Gastrocnemius medialis (tissue), 4 donors: ENCODE data around the gene GALNT16. TPM values are rescaled to one million over a fixed set of nuclear protein-coding genes. Genes with fewer than 3 reads are reported as not detected.

Source experiments
- ATAC-seq, 2 donors: fragments of 150-250 bp; one replicate each; pipeline ENCODE4 v1.9.1; 2016
- DNase-seq, 2 donors: peaks; one replicate each; pipeline ENCODE4 v3.0.0-alpha.2; 2019
- H3K27ac ChIP-seq, 4 donors: fragments of 200-600 bp; sonication (generic); 1 replicate in 1 of 4; 2 replicates in 3 of 4; pipeline ENCODE4 v1.5.1; 2016 to 2018; ENCODE audit warnings: mild to moderate bottlenecking in 2 of 4, moderate library complexity in 1 of 4
- H3K27me3 ChIP-seq, 3 donors: fragments of 200-600 bp; sonication (generic) in 2 of 3; 1 replicate in 1 of 3; 2 replicates in 2 of 3; pipeline versions ENCODE4 v1.5.1 to v1.6.0; 2016 to 2019; ENCODE audit warnings: mild to moderate bottlenecking in 1 of 3, moderate library complexity in 1 of 3
- H3K36me3 ChIP-seq, 2 donors: fragments of 200-600 bp; sonication (generic) in 1 of 2; one replicate each; pipeline ENCODE4 v1.5.1; 2017 to 2018
- H3K4me1 ChIP-seq, 2 donors: fragments of 200-600 bp; sonication (generic) in 1 of 2; one replicate each; pipeline ENCODE4 v1.5.1; 2016 to 2017; ENCODE audit warnings: mild to moderate bottlenecking in 2 of 2
- H3K4me3 ChIP-seq, 4 donors: fragments of 200-600 bp; sonication (generic) in 3 of 4; 1 replicate in 1 of 4; 2 replicates in 3 of 4; pipeline ENCODE4 v1.5.1; 2016 to 2019; ENCODE audit warnings: mild to moderate bottlenecking in 2 of 4
- H3K9me3 ChIP-seq, 3 donors: fragments of 200-600 bp; sonication (generic) in 2 of 3; 1 replicate in 1 of 3; 2 replicates in 2 of 3; pipeline ENCODE4 v1.5.1; 2016 to 2019
- POLR2A ChIP-seq, 2 donors: fragments of 450-650 bp; IDR thresholded peaks; one replicate each; pipeline ENCODE4 v1.6.1; 2017; ENCODE audit warnings: antibody characterized with exemption in 2 of 2, mild to moderate bottlenecking in 2 of 2, moderate library complexity in 2 of 2
- in situ Hi-C, 4 donors: fragments of 200-750 bp; cut with MboI; loops; one replicate each; pipeline versions ENCODE4 v1.15.0 to v1.8.0; 2017; ENCODE audit warnings: low sequenced_read_pairs in 4 of 4
- intact Hi-C: fragments of 100-400 bp; cut with DNase I; formaldehyde crosslinking; loops from one replicate; pipeline ENCODE4 v1.15.1; 2023; ENCODE audit warnings: low total_unique reads
- total RNA-seq, 4 donors: library from RNA; depleted of rRNA; stranded (reverse); fragments of >200 nt; gene quantifications; one replicate each; pipeline versions ENCODE4 v1.1.0 to v1.2.3, GENCODE V29; 2016
- TF ChIP-seq, protein P1 (sequence below), 5 experiments: fragments of 450-650 bp in 3 of 5; fragments of 200-600 bp in 2 of 5; sonication (generic) in 2 of 5; IDR thresholded peaks in 4 of 5; conservative IDR thresholded peaks in 1 of 5; 1 replicate in 4 of 5; 2 replicates in 1 of 5; pipeline ENCODE4 v1.5.1; 2016 to 2019; ENCODE audit warnings: antibody characterized with exemption in 5 of 5, mild to moderate bottlenecking in 3 of 5, moderate library complexity in 3 of 5

GALNT16 gene
- total RNA-seq, 4 donors from 2014 or later = 0.15 to 2.7 (median 1.7) TPM

DNA sequence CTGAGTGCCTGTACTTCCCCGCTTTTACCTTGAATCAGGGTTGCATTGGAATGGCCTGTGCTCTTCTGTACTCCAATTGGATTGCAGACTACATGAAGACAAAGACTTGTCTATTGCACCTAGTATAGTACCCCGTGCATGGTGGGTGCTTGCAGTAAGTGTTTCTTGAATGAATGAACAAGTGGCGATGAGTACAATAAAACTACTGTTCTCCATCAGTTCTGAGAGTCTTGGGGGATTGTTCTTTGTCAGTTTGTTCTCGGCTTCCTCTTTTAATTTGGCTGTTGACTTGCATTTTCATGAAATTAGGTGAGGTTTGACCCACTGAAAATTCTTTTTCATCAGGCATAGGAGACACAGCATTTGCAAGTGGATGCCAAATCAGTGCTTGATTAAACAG, 104.0 kb downstream of the GALNT16 start:
- no peak overlapping the region for H3K4me3 ChIP-seq
- H3K4me1 ChIP-seq = no peaks in the 10 kb centered on the region
- H3K36me3 ChIP-seq = no peaks in the 10 kb centered on the region
- no peak overlapping the region for H3K27ac ChIP-seq
- H3K27me3 ChIP-seq = no peaks in the 10 kb centered on the region
- DNase-seq = no peak
- TF ChIP-seq POLR2A (IDR thresholded peaks at IDR 0.05) = no peak
- TF ChIP-seq, protein P1, sequence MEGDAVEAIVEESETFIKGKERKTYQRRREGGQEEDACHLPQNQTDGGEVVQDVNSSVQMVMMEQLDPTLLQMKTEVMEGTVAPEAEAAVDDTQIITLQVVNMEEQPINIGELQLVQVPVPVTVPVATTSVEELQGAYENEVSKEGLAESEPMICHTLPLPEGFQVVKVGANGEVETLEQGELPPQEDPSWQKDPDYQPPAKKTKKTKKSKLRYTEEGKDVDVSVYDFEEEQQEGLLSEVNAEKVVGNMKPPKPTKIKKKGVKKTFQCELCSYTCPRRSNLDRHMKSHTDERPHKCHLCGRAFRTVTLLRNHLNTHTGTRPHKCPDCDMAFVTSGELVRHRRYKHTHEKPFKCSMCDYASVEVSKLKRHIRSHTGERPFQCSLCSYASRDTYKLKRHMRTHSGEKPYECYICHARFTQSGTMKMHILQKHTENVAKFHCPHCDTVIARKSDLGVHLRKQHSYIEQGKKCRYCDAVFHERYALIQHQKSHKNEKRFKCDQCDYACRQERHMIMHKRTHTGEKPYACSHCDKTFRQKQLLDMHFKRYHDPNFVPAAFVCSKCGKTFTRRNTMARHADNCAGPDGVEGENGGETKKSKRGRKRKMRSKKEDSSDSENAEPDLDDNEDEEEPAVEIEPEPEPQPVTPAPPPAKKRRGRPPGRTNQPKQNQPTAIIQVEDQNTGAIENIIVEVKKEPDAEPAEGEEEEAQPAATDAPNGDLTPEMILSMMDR (IDR thresholded peaks at IDR 0.05 in 4 of 5, conservative IDR thresholded peaks at IDR 0.05 in 1 of 5) = no peak
- in situ Hi-C loops (no loop called here), intact Hi-C loops (no loop called here)
- no peak for ATAC-seq
- no peaks in the 10 kb centered on the region for H3K9me3 ChIP-seq

DNA sequence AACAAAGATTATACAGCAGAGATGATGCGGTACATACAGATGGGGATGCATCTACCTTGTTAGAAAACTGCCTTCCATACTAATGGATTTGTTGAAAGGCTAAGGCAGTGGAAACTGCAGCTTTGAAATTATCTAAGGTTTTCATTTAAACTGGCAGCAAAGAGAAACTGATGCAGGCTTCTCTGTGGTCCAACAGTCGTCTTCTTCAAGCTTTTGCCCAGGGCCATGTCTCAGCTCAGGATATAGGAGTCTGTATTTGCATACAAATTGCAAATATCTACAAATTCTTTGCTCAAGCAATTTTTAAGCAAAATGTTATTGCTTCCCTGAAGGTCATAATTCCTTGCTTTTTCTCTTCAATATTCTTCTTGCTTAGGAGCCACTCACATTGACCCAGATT, 104.4 kb downstream of the GALNT16 start:
- DNase-seq (no peak), ATAC-seq (no peak)
- H3K4me1 ChIP-seq = no peaks in the 10 kb centered on the region
- H3K4me3 ChIP-seq = no peak overlapping the region
- in situ Hi-C loops = no loop called here
- TF ChIP-seq, protein P1 (IDR thresholded peaks at IDR 0.05 in 4 of 5, conservative IDR thresholded peaks at IDR 0.05 in 1 of 5) = no peak
- no peak for TF ChIP-seq POLR2A (IDR thresholded peaks at IDR 0.05)
- no peaks in the 10 kb centered on the region for H3K9me3 ChIP-seq
- no peaks in the 10 kb centered on the region for H3K27me3 ChIP-seq
- no peaks in the 10 kb centered on the region for H3K36me3 ChIP-seq
- no peak overlapping the region for H3K27ac ChIP-seq
- intact Hi-C loops = no loop called here

DNA sequence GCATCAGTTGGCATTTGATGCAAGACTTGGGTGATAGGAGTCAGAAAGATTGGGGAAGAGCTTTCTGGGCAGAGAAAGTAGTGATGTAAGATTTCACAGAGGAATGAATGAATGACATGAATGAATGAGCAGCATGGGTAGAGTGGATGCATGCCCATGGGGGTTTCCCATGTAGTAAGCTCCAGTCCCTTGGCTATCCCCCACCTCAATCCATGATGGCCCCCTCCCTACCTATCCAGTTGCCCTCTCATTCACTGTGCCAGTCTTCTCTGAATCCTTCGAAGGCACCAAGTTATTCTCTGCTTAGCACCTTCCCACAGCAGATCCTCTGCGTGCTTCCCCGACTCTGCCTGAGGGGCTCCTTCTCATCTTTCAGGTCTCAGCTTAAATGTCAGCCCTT, 106.1 kb downstream of the GALNT16 start:
- in situ Hi-C loops (no loop called here), intact Hi-C loops (no loop called here)
- ATAC-seq = no peak
- TF ChIP-seq, protein P1 (IDR thresholded peaks at IDR 0.05 in 4 of 5, conservative IDR thresholded peaks at IDR 0.05 in 1 of 5) = no peak
- no peak for TF ChIP-seq POLR2A (IDR thresholded peaks at IDR 0.05)
- no peak overlapping the region for H3K27ac ChIP-seq
- H3K36me3 ChIP-seq = no peaks in the 10 kb centered on the region
- no peak for DNase-seq
- no peaks in the 10 kb centered on the region for H3K27me3 ChIP-seq
- no peak overlapping the region for H3K4me3 ChIP-seq
- no peaks in the 10 kb centered on the region for H3K9me3 ChIP-seq
- H3K4me1 ChIP-seq = no peaks in the 10 kb centered on the region

DNA sequence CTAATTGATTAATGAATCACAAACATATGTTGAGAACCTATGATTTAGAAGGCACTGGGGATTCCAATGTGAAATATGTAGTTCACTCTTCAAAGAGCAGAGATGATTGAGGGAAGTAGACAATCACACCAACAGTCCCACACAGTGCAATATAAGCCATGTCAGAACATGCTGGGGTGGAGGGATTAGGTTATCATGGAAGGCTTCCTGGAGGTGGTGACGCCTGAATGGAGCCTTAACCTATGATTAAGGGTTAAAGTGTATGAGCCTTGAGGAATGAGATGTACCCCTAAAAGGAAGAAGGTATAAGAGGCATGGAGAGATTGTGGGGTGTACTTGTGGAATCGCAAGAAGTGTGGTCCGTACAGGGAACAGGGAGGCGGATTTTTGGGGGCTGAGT, 106.8 kb downstream of the GALNT16 start:
- intact Hi-C loops (no loop called here), in situ Hi-C loops (no loop called here)
- TF ChIP-seq POLR2A (IDR thresholded peaks at IDR 0.05) = no peak
- TF ChIP-seq, protein P1 (IDR thresholded peaks at IDR 0.05 in 4 of 5, conservative IDR thresholded peaks at IDR 0.05 in 1 of 5) = no peak

DNA sequence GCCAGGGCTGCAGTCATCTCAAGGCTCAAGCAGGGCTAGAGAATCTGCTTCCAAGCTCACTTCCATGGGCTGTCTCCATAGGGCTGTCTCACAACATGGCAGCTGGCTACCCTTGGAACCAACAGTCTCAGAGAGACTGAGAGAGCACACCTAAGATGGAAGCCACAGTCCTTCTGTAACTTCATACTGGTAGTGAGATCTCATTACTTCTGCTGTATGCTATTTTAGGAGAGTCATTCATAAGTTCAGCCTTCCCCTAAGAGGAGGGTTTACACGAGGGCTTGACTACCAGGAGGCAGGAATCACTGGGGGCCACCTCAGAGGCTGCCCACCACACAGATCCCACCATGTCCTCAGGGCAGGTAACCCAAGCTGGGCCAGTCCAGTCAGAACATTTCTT, 108.4 kb downstream of the GALNT16 start:
- H3K4me3 ChIP-seq = no peak overlapping the region
- TF ChIP-seq, protein P1 (IDR thresholded peaks at IDR 0.05 in 4 of 5, conservative IDR thresholded peaks at IDR 0.05 in 1 of 5) = no peak
- no peak for TF ChIP-seq POLR2A (IDR thresholded peaks at IDR 0.05)
- no peaks in the 10 kb centered on the region for H3K27me3 ChIP-seq
- DNase-seq (no peak), ATAC-seq (peak in 1 of 2 donors; percentile 77)
- in situ Hi-C loops = no loop called here
- no peaks in the 10 kb centered on the region for H3K4me1 ChIP-seq
- H3K9me3 ChIP-seq = no peaks in the 10 kb centered on the region
- H3K36me3 ChIP-seq = no peaks in the 10 kb centered on the region
- no peak overlapping the region for H3K27ac ChIP-seq
- intact Hi-C loops = loop anchor here (2.0 kb wide), 1 partner anchor 72 kb away; no protein-coding TSS in a partner anchor

More for the DNA sequence above, 106.8 kb downstream of the GALNT16 start:
- Histone ChIP-seq H3K9me3 (no peaks in the 10 kb centered on the region), H3K36me3 (no peaks in the 10 kb centered on the region), H3K27ac (no peak overlapping the region), H3K27me3 (no peaks in the 10 kb centered on the region), H3K4me1 (no peaks in the 10 kb centered on the region), H3K4me3 (no peak overlapping the region)
- ATAC-seq = no peak
- DNase-seq = no peak
